ENCODE data around the gene SSR2. TPM values are rescaled to one million over a fixed set of nuclear protein-coding genes. Genes with fewer than 3 reads are reported as not detected.

The SSR2 gene
- total RNA-seq, 6 donors from 2014 or later, result 66.0 to 395 (median 228) TPM

DNA sequence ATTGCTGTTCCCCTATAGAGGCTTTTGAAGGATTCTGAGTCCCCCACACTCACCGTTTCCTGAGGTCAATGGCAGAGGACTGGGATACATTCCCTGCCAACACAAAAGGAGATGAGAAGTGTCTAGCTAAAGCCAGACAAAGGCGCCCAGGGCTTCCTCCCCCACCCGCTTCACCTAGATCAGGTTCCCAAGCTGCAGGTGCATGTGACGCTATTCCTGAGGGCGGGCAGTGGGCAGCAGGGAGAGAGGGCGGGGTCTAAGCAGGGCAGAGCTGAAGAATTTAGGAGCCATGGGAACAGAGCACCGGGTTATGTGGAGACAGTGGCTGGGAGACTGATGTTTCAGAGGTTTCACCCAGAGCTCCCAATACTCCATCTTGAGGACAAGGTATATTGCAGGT is 36.4 kb downstream of the SSR2 start:
- no peaks in the 10 kb centered on the region for H3K36me3 ChIP-seq
- WGBS, 2 donors, result 85 to 93% methylated on average over 7 of the region's 7 CpGs
- no peaks in the 10 kb centered on the region for H3K9me3 ChIP-seq
- ATAC-seq (ENCODE audit: low FRiP score in 2 of 2) (no peak), DNase-seq (no peak)
- peaks cover 53 to 68% (median 61%) of the 10 kb centered on the region in 4 donors for H3K4me1 ChIP-seq
- no peaks in the 10 kb centered on the region for H3K27me3 ChIP-seq
- no peak overlapping the region for H3K4me3 ChIP-seq
- peak overlapping the region in 3 of 4 donors; percentile 97 to 100 (median 99) for H3K27ac ChIP-seq
- TF ChIP-seq EP300 (IDR thresholded peaks at IDR 0.05) (no peak), POLR2AphosphoS5 (IDR thresholded peaks at IDR 0.05) (no peak), POLR2A (IDR thresholded peaks at IDR 0.05) (no peak)
- TF ChIP-seq, protein P1, sequence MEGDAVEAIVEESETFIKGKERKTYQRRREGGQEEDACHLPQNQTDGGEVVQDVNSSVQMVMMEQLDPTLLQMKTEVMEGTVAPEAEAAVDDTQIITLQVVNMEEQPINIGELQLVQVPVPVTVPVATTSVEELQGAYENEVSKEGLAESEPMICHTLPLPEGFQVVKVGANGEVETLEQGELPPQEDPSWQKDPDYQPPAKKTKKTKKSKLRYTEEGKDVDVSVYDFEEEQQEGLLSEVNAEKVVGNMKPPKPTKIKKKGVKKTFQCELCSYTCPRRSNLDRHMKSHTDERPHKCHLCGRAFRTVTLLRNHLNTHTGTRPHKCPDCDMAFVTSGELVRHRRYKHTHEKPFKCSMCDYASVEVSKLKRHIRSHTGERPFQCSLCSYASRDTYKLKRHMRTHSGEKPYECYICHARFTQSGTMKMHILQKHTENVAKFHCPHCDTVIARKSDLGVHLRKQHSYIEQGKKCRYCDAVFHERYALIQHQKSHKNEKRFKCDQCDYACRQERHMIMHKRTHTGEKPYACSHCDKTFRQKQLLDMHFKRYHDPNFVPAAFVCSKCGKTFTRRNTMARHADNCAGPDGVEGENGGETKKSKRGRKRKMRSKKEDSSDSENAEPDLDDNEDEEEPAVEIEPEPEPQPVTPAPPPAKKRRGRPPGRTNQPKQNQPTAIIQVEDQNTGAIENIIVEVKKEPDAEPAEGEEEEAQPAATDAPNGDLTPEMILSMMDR (IDR thresholded peaks at IDR 0.05), result no peak

DNA sequence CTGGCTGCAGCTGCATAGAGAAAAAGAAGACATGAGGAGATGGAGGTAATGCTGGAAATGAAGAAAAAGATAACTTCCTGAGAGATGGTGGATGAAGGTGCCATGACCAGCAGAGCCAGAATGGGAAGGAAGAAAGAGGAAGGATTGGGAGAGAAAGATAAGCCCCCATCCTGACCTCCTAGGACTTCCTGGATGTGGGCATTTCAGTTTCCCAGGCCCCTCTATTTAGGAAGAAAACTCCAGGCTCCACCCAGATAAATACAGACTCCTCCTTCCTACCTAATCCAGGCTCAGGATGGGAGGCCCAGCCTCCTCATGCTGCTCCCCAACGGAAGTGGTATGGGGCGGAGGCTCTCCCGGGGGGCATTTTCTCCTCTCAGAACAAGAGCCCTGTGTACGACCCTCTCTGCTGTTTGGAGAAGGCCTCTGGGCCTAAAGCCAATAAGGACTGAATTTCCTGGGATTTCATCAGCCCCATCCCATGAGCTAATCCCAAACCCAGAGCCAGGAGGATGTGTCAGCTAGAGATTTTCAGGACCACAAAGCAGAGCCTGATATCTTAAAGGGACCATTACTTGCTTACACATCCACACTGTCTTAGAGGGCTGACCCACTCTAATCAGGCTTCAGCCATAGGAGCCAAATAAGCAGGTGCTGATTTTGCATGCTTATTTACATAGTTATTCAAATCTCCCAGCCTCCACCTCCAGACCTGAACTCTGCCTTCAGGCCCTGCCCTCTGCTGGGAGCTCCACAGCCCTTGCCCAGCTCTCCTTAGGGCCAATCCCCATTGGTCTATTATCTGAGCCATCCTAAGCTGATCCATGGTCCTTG is 37.3 kb downstream of the SSR2 start:
- DNase-seq (no peak), ATAC-seq (ENCODE audit: low FRiP score in 2 of 2) (peak; percentile 31 to 81)
- Histone ChIP-seq H3K9me3 (no peaks in the 10 kb centered on the region), H3K27me3 (no peaks in the 10 kb centered on the region), H3K36me3 (no peaks in the 10 kb centered on the region), H3K27ac (peak overlapping the region; percentile 66 to 100 (median 98)), H3K4me1 (peaks cover 53 to 66% (median 58%) of the 10 kb centered on the region in 4 donors), H3K4me3 (no peak overlapping the region)
- TF ChIP-seq POLR2A (IDR thresholded peaks at IDR 0.05) (no peak), POLR2AphosphoS5 (IDR thresholded peaks at IDR 0.05) (no peak), EP300 (IDR thresholded peaks at IDR 0.05) (no peak)
- TF ChIP-seq, protein P1 (IDR thresholded peaks at IDR 0.05), result peak in 1 of 6 experiments; percentile 10
- WGBS, 2 donors, result 14 to 51% methylated on average over 4 of the region's 4 CpGs

DNA sequence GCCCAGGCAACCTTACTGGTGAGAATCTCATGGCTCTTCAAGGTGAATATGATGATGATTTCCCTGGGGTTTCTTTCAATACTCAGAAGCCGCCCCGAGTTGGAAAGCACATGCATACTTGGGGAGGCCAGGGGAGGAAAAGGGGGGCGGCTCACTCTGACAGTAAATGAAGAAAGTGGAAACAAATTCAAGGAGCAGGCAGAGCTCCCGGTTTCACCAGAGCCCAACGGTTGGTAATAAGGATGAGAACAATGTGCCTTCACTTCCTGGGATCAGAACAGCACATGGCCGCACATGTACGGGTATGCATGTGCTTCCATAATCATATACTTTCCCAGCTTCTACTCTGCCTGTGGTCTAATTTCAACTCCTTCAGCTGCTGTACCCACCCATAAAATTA is 38.6 kb downstream of the SSR2 start:
- DNase-seq (no peak), ATAC-seq (ENCODE audit: low FRiP score in 2 of 2) (no peak)
- TF ChIP-seq POLR2A (IDR thresholded peaks at IDR 0.05) (no peak), EP300 (IDR thresholded peaks at IDR 0.05) (no peak), POLR2AphosphoS5 (IDR thresholded peaks at IDR 0.05) (no peak)
- TF ChIP-seq, protein P1 (IDR thresholded peaks at IDR 0.05), result no peak
- H3K27ac ChIP-seq, result peak overlapping the region; percentile 85 to 100 (median 98)
- no peak overlapping the region for H3K4me3 ChIP-seq
- WGBS, 2 donors, result 69% methylated on average over 7 of the region's 7 CpGs
- no peaks in the 10 kb centered on the region for H3K36me3 ChIP-seq
- no peaks in the 10 kb centered on the region for H3K27me3 ChIP-seq
- no peaks in the 10 kb centered on the region for H3K9me3 ChIP-seq
- H3K4me1 ChIP-seq, result peaks cover 53 to 66% (median 59%) of the 10 kb centered on the region in 4 donors

DNA sequence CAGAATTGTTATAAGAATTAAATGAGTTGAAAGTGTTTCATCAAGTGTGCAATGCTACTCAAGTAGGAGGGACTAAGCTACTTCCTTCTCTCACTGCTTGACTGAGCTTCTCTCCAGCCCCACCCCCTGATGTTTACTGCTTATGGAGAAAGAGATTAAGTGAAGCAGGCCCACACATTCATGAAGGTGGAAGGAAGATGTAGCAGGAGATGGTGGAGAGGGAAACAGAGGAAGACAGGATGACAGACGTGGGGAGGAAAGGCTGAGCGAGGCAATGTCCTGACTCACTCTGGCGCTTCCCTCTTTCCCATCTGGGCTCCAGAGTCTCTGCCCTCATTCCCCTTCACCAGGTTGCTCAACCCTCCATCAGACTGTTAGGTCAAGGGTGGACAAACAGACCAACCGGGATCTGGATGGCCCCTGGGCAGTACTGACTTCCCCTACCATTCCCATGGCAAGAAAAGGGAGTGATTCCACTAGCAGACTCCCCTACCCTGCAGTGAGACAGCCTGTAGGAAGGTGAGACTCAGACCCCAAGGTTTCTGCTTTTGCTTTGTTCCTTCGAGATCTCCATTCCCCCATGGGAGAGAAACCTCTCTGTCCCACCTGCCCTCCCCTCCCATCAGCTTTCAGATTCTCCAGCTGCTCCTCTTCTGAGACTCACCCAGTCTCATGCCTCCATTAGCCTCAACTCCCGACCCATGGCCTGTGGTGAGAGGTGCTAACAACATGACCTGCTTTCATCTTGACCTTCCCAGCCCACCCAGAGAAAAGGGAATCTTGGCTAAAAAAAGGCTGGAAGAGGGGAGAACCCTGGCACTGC is 39.3 kb downstream of the SSR2 start:
- Histone ChIP-seq H3K27me3 (no peaks in the 10 kb centered on the region), H3K4me3 (no peak overlapping the region), H3K27ac (peak overlapping the region; percentile 85 to 100 (median 98)), H3K9me3 (no peaks in the 10 kb centered on the region), H3K36me3 (no peaks in the 10 kb centered on the region), H3K4me1 (peaks cover 53 to 70% (median 62%) of the 10 kb centered on the region in 4 donors)
- peak; percentile 4 to 42 for ATAC-seq (ENCODE audit: low FRiP score in 2 of 2)
- peak in 1 of 2 donors; percentile 84 for DNase-seq
- TF ChIP-seq POLR2AphosphoS5 (IDR thresholded peaks at IDR 0.05) (peak; percentile 58 to 69), POLR2A (IDR thresholded peaks at IDR 0.05) (peak in 2 of 4 donors; percentile 43 to 53), EP300 (IDR thresholded peaks at IDR 0.05) (no peak)
- 34 to 42% methylated on average over 6 of the region's 6 CpGs for WGBS, 2 donors

All from upper lobe of left lung (tissue), 6 donors.